ENCODE results near the gene MESD. TPM values are rescaled to one million over a fixed set of nuclear protein-coding genes. Genes with fewer than 3 reads are reported as not detected.

The MESD gene
- 10 to 100 TPM; 34.5 to 36.1 TPM for total RNA-seq

DNA sequence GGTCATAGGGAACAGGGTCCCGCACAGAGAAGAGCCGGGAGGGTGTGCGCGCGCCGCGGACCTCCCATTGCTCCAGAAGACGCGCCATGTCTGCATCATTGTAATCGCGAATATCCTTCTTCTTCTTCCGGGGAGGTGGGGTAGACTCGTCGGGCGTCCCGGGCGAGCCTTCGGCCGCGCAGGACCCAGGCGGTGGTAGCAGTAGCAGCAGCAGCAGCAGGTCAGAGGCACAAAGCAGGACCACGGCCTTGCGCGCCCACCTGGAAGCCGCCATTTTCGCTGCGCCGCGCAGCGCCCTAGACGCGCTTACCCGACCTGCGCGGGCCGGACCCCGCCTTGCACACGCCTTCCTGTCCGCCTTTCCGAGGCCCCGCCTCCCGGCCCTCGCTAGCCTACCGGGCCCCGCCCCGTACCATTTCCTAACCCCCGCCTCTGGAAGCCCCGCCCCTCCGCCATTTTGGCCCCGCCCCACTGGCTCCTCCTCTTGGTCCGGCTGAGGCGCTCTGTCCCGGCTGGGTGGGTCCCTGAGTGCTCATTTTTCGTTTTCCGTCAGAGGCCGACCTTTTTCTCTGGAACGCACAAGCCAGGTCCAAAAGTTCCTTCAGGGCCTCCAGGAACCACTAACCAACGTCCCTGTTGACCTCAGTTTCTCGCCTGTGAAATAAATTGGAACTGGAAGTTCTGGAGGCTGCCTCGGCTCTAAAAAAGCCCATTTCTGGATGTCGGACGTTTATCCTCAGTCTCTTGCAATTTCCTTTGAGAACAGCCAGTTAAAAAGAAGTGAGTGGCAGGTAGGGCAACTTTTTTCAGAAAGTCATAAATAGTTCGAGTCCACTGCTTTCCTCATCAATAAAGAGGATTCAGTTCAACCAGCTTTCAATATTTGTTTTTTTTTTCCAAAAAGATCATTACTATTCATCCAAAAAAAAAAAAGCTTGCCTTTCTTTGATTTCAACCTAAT, at the start of gene MESD:
Gene MESD, minus strand, starts transcription at position 302 of the 961 bp plus-strand sequence. Its CDS starts 28 bp downstream, at position 274.
- Mint-ChIP-seq H3K27ac (peak within 1 kb of the TSS; percentile 91), H3K4me1 (peaks cover 62% of the 10 kb centered on the region), H3K36me3 (ENCODE audit: low read depth) (peaks cover 37% of the 10 kb centered on the region), H3K9me3 (no peaks in the 10 kb centered on the region), H3K27me3 (no peaks in the 10 kb centered on the region), H3K4me3 (peak within 1 kb of the TSS; percentile 98)
- ChIA-PET CTCF (interaction anchor here (0.7 to 2.2 kb wide), 6 partner anchors 10 to 282 kb away, joined by 3 to 31 read pairs (median 6); partner anchors contain the start of gene TLNRD1), POLR2A (interaction anchor here (1.3 to 3.5 kb wide), 5 partner anchors 11 to 1023 kb away, joined by 3 to 81 read pairs (median 7); partner anchors contain the start of gene TLNRD1)
- peak; percentile 98 for DNase-seq

DNA sequence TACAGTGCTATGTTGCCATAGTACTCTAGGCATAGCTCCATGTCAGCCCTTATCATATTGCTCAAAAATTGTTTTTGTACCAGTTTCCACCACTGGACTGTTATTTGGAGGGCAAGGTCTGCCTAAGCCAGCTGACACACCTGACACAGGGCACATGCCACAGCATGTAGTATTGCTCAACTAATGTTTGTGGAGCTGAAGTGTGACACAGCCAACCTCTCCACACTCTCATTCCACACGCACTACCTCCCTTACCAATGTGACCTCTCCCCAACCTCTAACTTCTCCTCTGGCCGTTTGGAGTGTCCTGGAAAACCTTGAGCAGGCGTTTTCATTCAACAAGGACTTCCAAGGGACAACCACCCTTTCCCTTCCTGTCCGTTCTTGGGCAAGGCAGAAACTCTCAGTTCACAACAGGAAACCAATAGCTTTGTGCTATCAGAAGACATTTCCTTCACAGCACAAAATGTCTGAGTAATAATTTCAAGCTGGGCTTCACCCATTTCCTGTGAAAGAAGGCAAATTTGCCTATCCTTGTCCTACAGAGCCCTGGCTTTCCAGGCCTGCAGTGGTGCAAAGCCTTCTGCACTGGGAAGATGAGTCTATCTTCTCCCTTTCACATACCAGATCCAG, 49.5 kb upstream of the MESD start:
- H3K27me3 Mint-ChIP-seq = no peaks in the 10 kb centered on the region
- H3K4me3 Mint-ChIP-seq = no peak overlapping the region
- ChIA-PET POLR2A (interaction anchor here (1.1 to 2.1 kb wide), 7 partner anchors 8 to 48 kb away, joined by 3 to 21 read pairs (median 7); partner anchors contain the start of gene TLNRD1), CTCF (interaction anchor here (0.9 to 2.2 kb wide), 5 partner anchors 10 to 227 kb away, joined by 3 to 9 read pairs (median 3); no protein-coding TSS in a partner anchor)
- H3K36me3 Mint-ChIP-seq (ENCODE audit: low read depth) = peaks cover 6% of the 10 kb centered on the region
- peak overlapping the region; percentile 85 for H3K27ac Mint-ChIP-seq
- DNase-seq = peak; percentile 17
- peaks cover 3% of the 10 kb centered on the region for H3K9me3 Mint-ChIP-seq
- peaks cover 30% of the 10 kb centered on the region for H3K4me1 Mint-ChIP-seq

- Mint-ChIP-seq H3K4me1 (peaks cover 33% of the 10 kb centered on the region), H3K27ac (no peak overlapping the region), H3K4me3 (no peak overlapping the region), H3K36me3 (ENCODE audit: low read depth) (peaks cover 5% of the 10 kb centered on the region), H3K9me3 (peaks cover 3% of the 10 kb centered on the region), H3K27me3 (no peaks in the 10 kb centered on the region)
- ChIA-PET POLR2A (interaction anchor here (1.1 to 2.1 kb wide), 6 partner anchors 7 to 48 kb away, joined by 3 to 21 read pairs (median 6); partner anchors contain the start of gene TLNRD1), CTCF (interaction anchor here (1.0 to 2.2 kb wide), 4 partner anchors 8 to 228 kb away, joined by 3 to 9 read pairs (median 3); no protein-coding TSS in a partner anchor)
- DNase-seq = no peak
Measured at GRCh38 chr15:81037952-81038743, 48.5 kb upstream of the MESD start.

- POLR2A ChIA-PET = interaction anchor here (1.1 to 2.3 kb wide), 3 partner anchors 10 to 35 kb away, joined by 3 to 9 read pairs (median 4); no protein-coding TSS in a partner anchor
- no peak for DNase-seq
- peaks cover 16% of the 10 kb centered on the region for H3K9me3 Mint-ChIP-seq
- no peaks in the 10 kb centered on the region for H3K27me3 Mint-ChIP-seq
- H3K4me1 Mint-ChIP-seq = peaks cover 34% of the 10 kb centered on the region
- CTCF ChIA-PET = no interaction called here
- H3K36me3 Mint-ChIP-seq (ENCODE audit: low read depth) = peaks cover 17% of the 10 kb centered on the region
- H3K27ac Mint-ChIP-seq = no peak overlapping the region
- no peak overlapping the region for H3K4me3 Mint-ChIP-seq
Measured at GRCh38 chr15:81033508-81033907, 43.9 kb upstream of the MESD start.

DNA sequence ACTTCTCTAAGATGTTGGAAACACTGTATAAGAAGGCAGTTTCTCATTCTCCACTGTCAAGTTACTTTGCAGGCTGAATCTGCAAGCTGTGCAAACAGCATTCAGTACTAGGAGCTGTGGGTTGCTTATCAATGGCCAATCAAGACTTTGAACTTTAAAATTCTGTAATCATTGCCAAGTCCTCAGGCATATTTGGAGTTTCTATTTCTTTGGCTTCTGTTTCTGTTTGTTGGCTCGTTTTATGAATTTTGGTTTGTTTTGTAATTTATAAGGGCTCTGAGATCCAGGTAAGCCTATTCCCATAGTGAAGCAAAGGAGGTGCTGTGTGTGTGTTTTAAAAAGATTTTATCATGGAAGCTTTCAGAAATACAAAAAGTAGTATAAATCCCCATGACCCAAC, 43.2 kb upstream of the MESD start:
- H3K4me1 Mint-ChIP-seq = peaks cover 28% of the 10 kb centered on the region
- ChIA-PET POLR2A (interaction anchor here (0.8 to 2.3 kb wide), 4 partner anchors 9 to 34 kb away, joined by 3 to 9 read pairs (median 4); no protein-coding TSS in a partner anchor), CTCF (interaction anchor here (1.3 kb wide), 1 partner anchor 9 kb away, joined by 5 read pairs; no protein-coding TSS in a partner anchor)

GRCh38 chr15:81032355-81032754, 42.7 kb upstream of the MESD start:
- peaks cover 16% of the 10 kb centered on the region for H3K9me3 Mint-ChIP-seq
- CTCF ChIA-PET = interaction anchor here (1.3 kb wide), 1 partner anchor 9 kb away, joined by 5 read pairs; no protein-coding TSS in a partner anchor
- no peak overlapping the region for H3K27ac Mint-ChIP-seq
- no peak for DNase-seq
- no peak overlapping the region for H3K4me3 Mint-ChIP-seq
- H3K27me3 Mint-ChIP-seq = no peaks in the 10 kb centered on the region
- POLR2A ChIA-PET = interaction anchor here (0.8 to 2.3 kb wide), 4 partner anchors 9 to 33 kb away, joined by 3 to 9 read pairs (median 4); no protein-coding TSS in a partner anchor
- peaks cover 20% of the 10 kb centered on the region for H3K36me3 Mint-ChIP-seq (ENCODE audit: low read depth)
- H3K4me1 Mint-ChIP-seq = peaks cover 27% of the 10 kb centered on the region

More for the DNA sequence above, 43.2 kb upstream of the MESD start:
- H3K4me3 Mint-ChIP-seq = no peak overlapping the region
- no peak overlapping the region for H3K27ac Mint-ChIP-seq
- H3K27me3 Mint-ChIP-seq = no peaks in the 10 kb centered on the region
- H3K9me3 Mint-ChIP-seq = peaks cover 16% of the 10 kb centered on the region
- peaks cover 20% of the 10 kb centered on the region for H3K36me3 Mint-ChIP-seq (ENCODE audit: low read depth)
- DNase-seq = no peak

DNA sequence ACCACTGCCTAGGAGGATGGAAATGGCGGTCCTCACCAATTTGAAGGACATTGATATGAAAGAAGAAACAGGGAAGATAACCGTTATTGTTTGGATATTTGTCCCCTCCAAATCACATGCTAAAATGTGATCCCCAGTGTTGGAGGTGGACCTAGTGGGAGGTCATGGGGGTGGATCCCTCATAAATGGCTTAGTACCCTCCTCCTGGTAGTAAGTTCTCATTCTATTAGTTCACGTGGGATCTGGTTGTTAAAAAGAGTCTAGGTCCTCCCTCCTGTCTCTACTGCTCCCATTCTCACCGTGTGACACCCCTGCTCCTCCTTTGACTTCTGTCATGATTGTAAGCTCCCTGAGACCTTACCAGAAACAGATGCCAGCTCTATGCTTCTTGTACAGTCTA, 41.6 kb upstream of the MESD start:
- CTCF ChIA-PET = no interaction called here
- no peak overlapping the region for H3K4me3 Mint-ChIP-seq

GRCh38 chr15:81030301-81030750, 40.7 kb upstream of the MESD start:
- H3K9me3 Mint-ChIP-seq = peaks cover 16% of the 10 kb centered on the region
- H3K27ac Mint-ChIP-seq = no peak overlapping the region
- DNase-seq = no peak
- POLR2A ChIA-PET = interaction anchor here (1.0 to 1.5 kb wide), 3 partner anchors 9 to 32 kb away, joined by 3 to 7 read pairs (median 4); partner anchors contain the start of gene TLNRD1
- peaks cover 23% of the 10 kb centered on the region for H3K36me3 Mint-ChIP-seq (ENCODE audit: low read depth)
- CTCF ChIA-PET = interaction anchor here (1.0 kb wide), 1 partner anchor 8 kb away, joined by 3 read pairs; no protein-coding TSS in a partner anchor
- no peak overlapping the region for H3K4me3 Mint-ChIP-seq
- H3K27me3 Mint-ChIP-seq = no peaks in the 10 kb centered on the region
- peaks cover 48% of the 10 kb centered on the region for H3K4me1 Mint-ChIP-seq

More for the DNA sequence above, 41.6 kb upstream of the MESD start:
- Mint-ChIP-seq H3K27me3 (no peaks in the 10 kb centered on the region), H3K27ac (no peak overlapping the region), H3K36me3 (ENCODE audit: low read depth) (peaks cover 23% of the 10 kb centered on the region), H3K9me3 (peaks cover 16% of the 10 kb centered on the region), H3K4me1 (peaks cover 39% of the 10 kb centered on the region)
- no peak for DNase-seq
- POLR2A ChIA-PET = interaction anchor here (1.2 to 1.5 kb wide), 2 partner anchors 8 to 30 kb away, joined by 4 to 7 read pairs; partner anchors contain the start of gene TLNRD1

DNA sequence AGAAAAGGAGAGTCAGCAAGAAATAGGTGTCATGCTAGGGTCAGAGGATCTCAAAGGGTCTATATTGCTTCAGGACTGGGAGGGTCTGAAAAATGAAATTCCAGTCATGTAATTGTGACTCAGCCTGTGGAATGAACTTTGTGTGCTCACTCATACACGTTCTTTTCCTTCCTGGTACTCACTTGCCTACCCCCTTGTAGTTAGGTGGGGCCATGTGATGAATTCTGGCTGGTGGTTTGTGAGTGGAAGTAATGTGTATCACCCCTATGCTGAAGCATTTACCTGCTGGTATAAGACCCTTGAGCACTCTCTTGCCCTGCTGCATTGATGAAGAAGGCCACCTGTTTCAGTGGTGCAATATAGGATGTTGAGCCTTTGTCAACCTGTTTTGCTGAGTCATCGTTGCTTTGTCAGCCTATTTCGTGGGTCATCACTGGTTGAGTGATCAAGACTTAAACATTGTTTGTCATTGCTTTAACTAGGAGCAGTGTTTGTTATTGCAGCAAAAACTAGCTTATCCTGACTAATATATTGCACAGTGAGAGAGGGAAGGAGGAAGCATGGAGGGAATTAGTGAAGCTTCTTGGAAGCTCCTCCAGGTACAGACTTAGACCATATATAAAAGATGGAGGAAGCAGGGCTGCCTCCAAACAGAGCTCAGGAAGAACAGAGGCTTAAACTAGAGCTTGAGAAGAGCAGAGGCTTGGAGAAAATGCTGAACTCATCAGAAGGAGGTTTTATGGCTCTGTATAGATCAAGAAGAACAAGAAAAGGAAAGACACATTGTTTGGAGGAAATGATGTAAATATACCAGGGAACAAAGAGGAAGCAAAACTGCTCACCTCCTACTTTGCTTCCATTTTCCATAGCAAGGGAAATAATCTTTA, 40.0 kb upstream of the MESD start:
- H3K9me3 Mint-ChIP-seq = peaks cover 16% of the 10 kb centered on the region
- no peaks in the 10 kb centered on the region for H3K27me3 Mint-ChIP-seq
- no peak overlapping the region for H3K4me3 Mint-ChIP-seq
- POLR2A ChIA-PET = interaction anchor here (1.0 to 1.5 kb wide), 2 partner anchors 9 to 31 kb away, joined by 3 to 7 read pairs; no protein-coding TSS in a partner anchor
- DNase-seq = no peak
- H3K27ac Mint-ChIP-seq = no peak overlapping the region
- peaks cover 23% of the 10 kb centered on the region for H3K36me3 Mint-ChIP-seq (ENCODE audit: low read depth)
- CTCF ChIA-PET = interaction anchor here (1.0 kb wide), 1 partner anchor 9 kb away, joined by 3 read pairs; no protein-coding TSS in a partner anchor
- H3K4me1 Mint-ChIP-seq = peaks cover 53% of the 10 kb centered on the region

GRCh38 chr15:81026836-81027599, 37.4 kb upstream of the MESD start:
- H3K4me1 Mint-ChIP-seq = peaks cover 57% of the 10 kb centered on the region
- ChIA-PET CTCF (interaction anchor here (1.7 kb wide), 1 partner anchor 239 kb away, joined by 5 read pairs; no protein-coding TSS in a partner anchor), POLR2A (interaction anchor here (1.2 to 3.8 kb wide), 2 partner anchors 9 to 27 kb away, joined by 3 to 50 read pairs; partner anchors contain the start of gene TLNRD1)
- no peak for DNase-seq
- no peak overlapping the region for H3K27ac Mint-ChIP-seq
- peaks cover 31% of the 10 kb centered on the region for H3K36me3 Mint-ChIP-seq (ENCODE audit: low read depth)
- no peaks in the 10 kb centered on the region for H3K27me3 Mint-ChIP-seq
- peaks cover 16% of the 10 kb centered on the region for H3K9me3 Mint-ChIP-seq
- no peak overlapping the region for H3K4me3 Mint-ChIP-seq
